OCI-M1 (cell line): ENCODE measurements around the gene UNC119B.
"Not testable (repeated sequence)": the region's sequence is repeated elsewhere in the genome, so short reads cannot be mapped to it uniquely, and the experiment has no call there.

ENCODE experiments used
- DNase-seq: peaks from one replicate; lab custom pipeline; 2025; lab: John Stamatoyannopoulos, UW

The UNC119B gene

GRCh38 chr12:120719496-120720233, 9.4 kb downstream of the UNC119B start:
- DNase-seq = no peak

GRCh38 chr12:120720234-120720986, 10.2 kb downstream of the UNC119B start:
- peak; percentile 84 for DNase-seq

GRCh38 chr12:120720987-120721801, 10.9 kb downstream of the UNC119B start:
- no peak for DNase-seq

- DNase-seq = no peak
Observed at GRCh38 chr12:120721866-120722265, 11.6 kb downstream of the UNC119B start.

- no peak for DNase-seq
Observed at GRCh38 chr12:120722784-120723183, 12.5 kb downstream of the UNC119B start.

GRCh38 chr12:120724720-120725119, 14.5 kb downstream of the UNC119B start:
- no peak for DNase-seq

- no peak for DNase-seq
Observed at GRCh38 chr12:120725151-120725658, 14.9 kb downstream of the UNC119B start.

- DNase-seq = peak; percentile 94
Observed at GRCh38 chr12:120725659-120726509, 15.6 kb downstream of the UNC119B start, which contains the start of gene ACADS. TSS of gene ACADS (plus strand) at chr12:120725826. CDS start at chr12:120725886, 60 bp downstream.

- no peak for DNase-seq
Observed at GRCh38 chr12:120726510-120726793, 16.2 kb downstream of the UNC119B start.

- DNase-seq = no peak
Observed at GRCh38 chr12:120726961-120727360, 16.7 kb downstream of the UNC119B start.

- DNase-seq = not testable (repeated sequence)
Observed at GRCh38 chr12:120732198-120732597, 21.9 kb downstream of the UNC119B start.

GRCh38 chr12:120733574-120733973, 23.3 kb downstream of the UNC119B start:
- no peak for DNase-seq

- DNase-seq = no peak
Observed at GRCh38 chr12:120734210-120734609, 24.0 kb downstream of the UNC119B start.

- no peak for DNase-seq
Observed at GRCh38 chr12:120735181-120735580, 24.9 kb downstream of the UNC119B start.

GRCh38 chr12:120736404-120737331, 26.4 kb downstream of the UNC119B start:
- no peak for DNase-seq

GRCh38 chr12:120737557-120738251, 27.4 kb downstream of the UNC119B start:
- no peak for DNase-seq

GRCh38 chr12:120738252-120739030, 28.2 kb downstream of the UNC119B start:
- DNase-seq = no peak

- DNase-seq = no peak
Observed at GRCh38 chr12:120739031-120739762, 28.9 kb downstream of the UNC119B start.
